Activated CD4-positive, alpha-beta T cell treated with anti-CD3 and anti-CD28 coated beads for 24 hours (primary cell): ENCODE results near the gene SLC22A14.
"Not testable (repeated sequence)": the region's sequence is repeated elsewhere in the genome, so short reads cannot be mapped to it uniquely, and the experiment has no call there.

Source experiments
- DNase-seq, 2 donors: peaks; one replicate each; pipeline ENCODE4 v3.0.0-alpha.2; 2020; ENCODE audit warnings: low read depth in 2 of 2

SLC22A14 gene, protein sequence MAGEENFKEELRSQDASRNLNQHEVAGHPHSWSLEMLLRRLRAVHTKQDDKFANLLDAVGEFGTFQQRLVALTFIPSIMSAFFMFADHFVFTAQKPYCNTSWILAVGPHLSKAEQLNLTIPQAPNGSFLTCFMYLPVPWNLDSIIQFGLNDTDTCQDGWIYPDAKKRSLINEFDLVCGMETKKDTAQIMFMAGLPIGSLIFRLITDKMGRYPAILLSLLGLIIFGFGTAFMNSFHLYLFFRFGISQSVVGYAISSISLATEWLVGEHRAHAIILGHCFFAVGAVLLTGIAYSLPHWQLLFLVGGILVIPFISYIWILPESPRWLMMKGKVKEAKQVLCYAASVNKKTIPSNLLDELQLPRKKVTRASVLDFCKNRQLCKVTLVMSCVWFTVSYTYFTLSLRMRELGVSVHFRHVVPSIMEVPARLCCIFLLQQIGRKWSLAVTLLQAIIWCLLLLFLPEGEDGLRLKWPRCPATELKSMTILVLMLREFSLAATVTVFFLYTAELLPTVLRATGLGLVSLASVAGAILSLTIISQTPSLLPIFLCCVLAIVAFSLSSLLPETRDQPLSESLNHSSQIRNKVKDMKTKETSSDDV

DNA sequence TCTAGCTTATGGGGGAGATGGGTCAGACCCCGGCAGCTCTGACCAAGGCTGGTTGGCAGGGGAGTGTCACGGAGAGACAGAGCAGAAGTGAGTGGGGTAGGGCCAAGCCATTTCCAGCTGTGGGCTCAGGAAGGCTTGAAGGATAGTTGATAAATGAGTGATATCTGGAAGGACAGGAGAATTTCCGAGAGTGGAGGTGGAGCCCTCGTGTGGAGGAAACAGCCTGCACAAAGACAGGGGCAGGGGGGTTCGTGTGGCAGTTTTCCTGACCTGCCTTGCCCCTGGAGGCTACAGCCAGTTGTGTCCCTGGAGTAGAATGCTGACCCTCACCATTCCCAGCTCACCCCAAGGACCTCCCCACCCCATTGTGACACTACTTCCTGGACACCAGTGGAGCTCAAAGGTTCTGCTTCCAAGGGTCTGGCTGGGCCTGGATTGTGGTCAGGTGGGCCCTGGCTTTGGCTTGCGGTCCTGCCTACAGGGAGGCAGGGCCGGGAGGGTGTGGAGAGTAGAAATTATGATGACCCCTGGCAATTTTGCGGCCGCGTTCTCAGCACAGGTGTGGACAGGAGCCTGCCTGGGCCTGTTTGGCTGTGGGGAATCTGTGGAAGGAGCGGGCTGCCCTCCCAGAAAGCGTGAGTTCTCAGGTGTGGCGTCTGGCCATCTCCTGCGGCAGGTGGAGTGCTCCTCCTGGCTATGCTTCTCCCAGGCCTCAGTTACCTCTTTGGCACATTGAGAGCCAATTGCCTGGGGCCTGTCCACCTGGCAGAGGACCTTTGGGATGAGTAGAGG is at the start of gene SLC22A14:
Gene SLC22A14, plus strand, starts transcription at position 400 of the 792 bp plus-strand sequence. CDS start 23,733 bp downstream, outside the sequence.
- DNase-seq = no peak

DNA sequence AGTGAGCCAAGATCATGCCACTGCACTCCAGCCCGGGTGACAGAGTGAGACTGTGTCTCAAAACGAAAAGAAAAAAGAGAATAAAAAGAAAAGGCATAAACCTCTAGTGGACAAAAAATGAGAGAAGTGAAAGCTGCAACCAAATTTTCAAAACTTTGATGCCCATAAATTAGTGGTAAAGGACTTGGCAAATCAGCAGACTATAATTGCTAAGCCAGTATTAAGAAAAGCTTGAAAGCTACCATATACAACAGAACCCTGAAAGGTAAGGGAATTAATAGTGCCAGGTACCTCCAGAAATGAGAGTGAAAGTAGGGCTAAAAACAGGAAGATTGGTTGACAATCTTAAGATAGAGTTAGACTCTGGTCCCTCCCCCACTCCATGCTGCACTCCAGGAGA is 49.4 kb upstream of the SLC22A14 start:
- no peak for DNase-seq

DNA sequence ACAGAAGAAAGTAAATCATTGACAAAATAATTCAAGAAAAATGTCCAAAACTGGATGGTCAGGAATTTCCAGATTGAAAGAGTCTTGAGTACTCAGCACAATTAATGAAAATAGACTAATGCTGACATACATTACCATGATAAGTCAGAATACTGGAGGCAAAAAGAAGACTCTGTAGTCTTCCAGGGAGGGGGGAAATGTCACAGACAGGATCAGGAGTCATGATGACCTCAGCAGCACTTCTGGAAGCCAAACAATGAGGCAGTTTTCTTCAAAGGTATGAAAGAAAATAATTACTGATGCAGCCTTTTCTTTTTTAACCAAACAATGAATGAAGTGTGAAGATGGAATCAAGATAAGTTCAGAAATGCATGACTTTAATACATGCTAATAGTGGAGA is 46.6 kb upstream of the SLC22A14 start:
- DNase-seq = no peak

DNA sequence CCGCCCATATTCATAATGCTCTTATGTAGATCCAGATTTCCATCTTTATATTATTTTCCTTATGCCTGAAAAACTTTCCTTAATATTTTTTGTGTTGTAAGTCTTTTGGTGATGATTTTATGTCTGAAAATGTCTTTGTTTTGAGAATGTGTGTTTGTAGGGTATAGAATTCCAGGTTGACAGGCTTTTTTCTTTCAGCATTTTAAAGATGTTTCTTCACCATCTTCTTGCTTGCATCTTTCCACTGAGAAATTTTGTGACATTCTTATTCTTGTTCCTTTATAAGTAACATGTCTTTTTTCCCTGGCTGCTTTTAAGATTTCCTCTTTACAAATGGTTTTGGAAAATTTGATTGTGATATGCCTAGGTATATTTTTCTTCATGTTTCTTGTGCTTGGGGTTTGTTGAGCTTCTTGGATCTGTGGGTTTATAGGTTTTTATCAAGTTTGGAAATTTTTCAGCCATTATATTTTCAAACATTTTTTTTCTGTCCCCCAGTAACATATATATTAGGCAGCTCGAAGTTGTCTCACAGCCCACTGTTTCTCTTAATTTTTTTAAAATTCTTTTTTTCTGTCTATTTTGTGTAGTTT is 43.6 kb upstream of the SLC22A14 start:
- no peak for DNase-seq

DNA sequence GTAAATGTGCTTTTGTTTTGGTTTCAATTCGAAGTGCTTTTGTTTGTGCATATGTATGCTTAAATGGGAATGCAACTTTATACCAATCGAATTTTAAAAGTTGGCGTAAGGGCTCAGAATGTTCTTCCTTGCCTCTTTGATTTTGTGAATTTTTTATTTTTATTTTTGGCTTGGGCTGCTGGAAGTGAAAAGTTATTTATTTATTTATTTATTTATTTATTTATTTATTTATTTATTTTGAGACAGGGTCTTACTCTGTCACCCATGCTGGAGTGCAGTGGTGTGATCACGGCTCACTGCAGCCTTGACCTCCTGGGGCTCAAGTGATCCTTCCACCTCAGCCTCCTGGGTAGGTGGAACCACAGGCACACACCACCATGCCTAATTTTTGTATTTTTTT is 39.3 kb upstream of the SLC22A14 start:
- not testable (repeated sequence) for DNase-seq

DNA sequence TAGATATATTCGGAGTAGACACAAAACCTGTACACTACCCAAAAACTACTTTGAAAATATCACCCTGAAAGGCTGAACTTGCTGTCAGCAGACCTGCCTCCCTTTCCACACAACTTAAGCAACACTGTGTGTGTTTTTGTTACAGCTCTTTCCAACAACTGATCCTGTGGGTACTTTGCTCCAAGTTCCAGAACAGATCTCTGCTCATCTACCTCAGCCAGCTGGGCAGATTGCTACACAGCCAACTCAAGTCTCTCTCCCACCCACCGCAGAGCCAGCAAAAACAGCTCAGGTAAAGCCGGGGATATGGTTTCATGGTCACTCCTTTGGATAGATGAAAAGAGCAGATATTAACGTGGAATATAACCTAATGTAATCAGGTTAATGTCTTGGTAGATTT is 36.2 kb upstream of the SLC22A14 start:
- DNase-seq = no peak

DNA sequence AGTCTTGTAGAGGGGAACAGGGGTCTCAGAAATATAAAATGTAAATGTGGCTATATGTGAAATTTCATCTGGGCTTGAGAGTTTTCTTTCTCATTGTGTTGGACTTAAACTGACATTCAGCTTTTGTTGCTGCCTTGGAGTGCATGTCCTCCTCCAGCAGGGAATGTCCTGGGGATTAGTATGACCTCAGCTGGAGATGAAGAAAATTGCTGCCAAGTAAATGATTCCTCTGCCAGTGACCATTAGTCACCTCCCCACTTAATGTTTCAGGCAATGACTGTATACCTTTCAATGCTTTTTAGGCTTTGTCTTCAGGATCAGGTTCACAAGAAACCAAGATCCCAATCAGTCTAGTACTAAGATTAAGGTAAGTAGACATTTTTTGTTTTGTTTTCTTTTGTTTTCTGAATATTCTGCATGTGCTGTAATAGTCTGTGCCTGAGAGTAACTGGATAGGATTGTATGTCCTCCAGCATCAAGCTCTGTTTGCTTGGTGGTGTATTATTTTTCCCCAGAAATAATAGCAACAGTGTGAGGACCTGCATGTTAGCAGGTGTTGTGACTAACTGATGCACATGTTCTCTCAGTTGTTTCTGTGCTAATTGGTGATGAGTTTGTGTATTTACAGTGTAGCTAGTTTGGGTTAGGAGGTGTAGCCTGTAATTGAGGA is 34.6 kb upstream of the SLC22A14 start:
- DNase-seq = no peak

DNA sequence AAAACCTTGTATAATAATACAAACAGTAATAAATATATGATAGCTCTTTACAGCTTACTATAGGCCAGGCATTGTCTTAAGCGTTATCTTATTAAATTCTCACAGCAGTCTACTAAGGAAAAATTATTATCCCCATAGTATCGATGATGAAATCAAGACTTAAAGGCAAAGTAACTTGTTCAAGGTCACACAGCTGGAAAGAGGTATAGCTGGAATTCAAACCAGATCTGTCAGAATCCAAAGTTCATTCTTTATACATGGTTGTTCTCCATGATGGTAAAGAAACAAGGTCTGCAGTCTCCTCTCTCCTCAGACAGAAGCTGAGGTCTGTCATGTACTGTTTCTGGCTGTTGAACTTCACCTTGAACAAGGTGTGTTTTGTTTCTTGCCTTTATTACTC is 31.9 kb upstream of the SLC22A14 start:
- no peak for DNase-seq

DNA sequence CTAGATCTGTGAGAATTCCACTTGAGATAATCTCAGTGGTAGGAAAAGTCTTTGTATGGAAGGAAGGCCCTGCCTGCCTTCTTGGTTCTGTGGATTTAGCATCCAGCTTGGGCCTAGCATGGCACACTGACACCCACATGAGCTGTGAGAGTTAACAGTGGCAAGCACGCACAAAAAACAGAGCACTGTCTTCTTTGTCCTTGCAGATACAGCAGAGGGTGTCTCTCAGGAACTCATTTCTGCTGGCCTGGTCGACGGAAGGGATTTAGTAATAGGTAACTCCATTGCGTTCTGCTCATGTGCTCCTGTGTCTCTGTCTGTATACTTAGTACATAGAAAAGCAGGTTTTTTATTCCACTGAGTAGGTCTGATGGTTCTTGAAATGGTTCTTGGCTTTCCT is 30.9 kb upstream of the SLC22A14 start:
- DNase-seq = no peak

DNA sequence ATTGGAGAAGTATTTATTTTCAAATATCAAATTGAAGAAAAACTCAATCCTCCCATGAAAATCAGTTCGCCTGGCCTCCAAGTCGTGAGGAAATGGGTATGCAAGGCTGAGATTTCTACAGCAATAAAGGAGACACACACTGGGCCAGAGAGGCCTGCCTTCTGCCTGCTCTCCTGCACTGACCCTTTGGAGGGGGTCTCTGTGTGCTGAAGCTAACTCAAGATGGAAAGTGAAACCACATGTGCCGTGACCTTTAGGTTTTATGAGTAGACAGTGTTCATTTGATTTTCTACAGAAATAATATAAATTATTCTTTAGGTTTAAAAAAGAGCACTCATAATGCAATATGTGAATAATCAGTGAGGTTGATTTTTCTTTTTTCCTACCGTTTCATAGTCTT is 28.4 kb upstream of the SLC22A14 start:
- DNase-seq = no peak

DNA sequence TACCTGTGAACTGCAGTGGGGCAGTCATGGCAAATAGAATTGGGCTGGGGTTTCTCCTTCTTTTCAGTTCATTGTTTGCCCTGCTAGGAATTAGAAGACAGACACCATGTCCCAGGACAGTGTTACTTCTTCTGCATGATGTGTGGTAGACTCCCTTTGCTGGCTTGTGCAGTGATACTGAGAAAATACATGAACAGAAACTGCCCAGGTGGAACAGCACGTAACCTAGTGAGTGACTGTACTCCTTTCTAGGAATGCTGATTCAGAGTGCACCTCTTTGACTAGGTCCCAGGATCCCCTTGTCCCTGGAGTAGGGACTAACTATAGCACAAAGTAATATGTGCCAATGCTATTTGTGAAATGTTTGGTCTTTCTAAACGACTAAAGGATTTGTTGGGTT is 27.2 kb upstream of the SLC22A14 start:
- no peak for DNase-seq

DNA sequence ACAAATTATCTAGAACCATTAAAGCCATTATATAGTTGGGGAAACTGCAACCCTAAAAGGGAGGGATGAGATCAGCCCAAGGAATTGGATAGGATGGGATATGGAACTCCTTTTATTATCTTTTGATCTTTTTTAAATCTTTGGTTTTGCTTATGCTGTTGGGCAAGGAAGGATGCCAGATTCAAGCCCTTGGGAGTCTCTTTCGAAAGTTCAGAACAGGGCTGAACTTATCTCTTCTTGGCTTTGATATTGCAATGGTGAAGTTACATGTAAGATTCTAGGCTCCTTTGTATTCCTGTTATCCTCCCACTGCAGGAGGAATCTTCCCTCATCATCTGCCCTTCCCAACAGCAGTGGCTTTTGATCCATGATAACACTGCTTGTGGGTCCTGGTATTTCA is 26.5 kb upstream of the SLC22A14 start:
- DNase-seq = no peak

DNA sequence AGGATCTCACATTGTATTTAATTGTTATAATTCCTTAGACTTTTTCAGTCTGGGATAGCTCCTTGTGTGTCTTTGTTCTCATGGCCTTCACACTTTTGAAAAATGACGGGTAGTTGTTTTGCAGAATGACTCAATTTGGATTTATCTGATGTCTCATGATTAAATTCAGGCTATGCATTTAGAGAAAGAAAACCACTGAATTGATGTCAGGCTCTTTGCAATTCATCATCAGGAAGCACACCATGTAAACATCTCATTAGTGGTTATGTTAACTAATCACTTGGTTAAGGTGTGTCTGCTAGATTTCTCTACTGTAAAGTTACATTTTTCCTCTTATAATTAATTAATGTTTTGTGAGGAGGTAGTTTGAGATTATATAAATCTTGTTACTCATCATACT is 24.5 kb upstream of the SLC22A14 start:
- DNase-seq = no peak

DNA sequence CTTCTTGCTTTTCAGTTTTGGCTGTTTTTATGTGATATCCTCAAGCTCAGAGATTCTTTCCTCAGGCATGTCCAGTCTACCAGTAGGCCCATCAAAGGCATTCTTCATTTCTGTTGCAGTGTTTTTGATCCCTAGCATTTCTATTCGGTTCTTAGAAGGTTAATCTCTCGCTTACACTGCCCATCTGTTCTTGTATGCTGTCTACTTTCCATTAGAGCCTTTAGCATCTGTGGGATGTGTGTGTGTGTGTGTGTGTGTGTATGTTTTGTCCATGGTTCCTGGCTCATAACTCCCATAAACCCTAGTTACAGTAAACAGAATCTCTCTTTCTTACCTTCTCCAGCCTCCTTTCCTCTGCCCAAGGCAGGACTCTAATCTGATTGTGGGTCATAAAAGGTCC is 21.6 kb upstream of the SLC22A14 start:
- DNase-seq = no peak

DNA sequence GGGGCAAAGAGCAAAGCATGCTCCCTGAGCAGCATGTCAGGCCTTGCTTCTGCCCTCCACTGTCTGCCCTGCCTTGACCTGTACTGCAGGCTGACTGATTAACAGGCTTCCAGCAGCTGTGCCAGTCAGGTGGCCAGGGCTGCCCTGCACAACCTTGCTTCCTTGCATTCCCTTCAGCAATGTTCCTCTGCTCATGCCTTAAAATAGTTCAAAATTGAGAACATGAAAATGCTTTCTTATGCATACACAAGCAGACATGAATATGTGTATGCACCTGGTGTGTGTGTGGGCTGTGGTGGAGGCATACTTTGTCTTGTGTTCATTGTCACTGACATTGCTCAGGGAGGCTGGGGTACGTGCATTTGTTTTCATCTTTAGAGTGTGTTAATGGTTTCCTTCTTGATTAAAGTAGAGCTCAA is 17.7 kb upstream of the SLC22A14 start:
- no peak for DNase-seq

DNA sequence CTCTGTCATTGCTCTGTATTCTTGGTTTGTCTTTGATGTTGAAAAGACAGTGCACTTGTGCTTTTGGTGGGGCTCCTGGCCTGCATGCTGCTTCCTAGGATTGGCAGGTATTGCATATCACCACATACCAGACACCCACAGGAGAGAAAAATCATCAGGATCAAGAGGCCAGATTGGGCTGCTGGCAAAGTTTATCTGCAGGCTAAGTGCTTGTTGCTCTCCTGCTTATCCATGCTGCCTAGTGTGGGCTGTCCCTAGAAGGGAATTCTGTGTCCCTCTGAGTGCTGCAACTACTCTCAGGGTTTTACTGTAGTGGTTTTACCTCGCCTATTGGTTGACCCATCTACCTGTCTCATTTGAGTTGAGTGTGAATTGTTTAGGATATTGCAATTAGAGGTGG is 17.3 kb upstream of the SLC22A14 start:
- DNase-seq = no peak

DNA sequence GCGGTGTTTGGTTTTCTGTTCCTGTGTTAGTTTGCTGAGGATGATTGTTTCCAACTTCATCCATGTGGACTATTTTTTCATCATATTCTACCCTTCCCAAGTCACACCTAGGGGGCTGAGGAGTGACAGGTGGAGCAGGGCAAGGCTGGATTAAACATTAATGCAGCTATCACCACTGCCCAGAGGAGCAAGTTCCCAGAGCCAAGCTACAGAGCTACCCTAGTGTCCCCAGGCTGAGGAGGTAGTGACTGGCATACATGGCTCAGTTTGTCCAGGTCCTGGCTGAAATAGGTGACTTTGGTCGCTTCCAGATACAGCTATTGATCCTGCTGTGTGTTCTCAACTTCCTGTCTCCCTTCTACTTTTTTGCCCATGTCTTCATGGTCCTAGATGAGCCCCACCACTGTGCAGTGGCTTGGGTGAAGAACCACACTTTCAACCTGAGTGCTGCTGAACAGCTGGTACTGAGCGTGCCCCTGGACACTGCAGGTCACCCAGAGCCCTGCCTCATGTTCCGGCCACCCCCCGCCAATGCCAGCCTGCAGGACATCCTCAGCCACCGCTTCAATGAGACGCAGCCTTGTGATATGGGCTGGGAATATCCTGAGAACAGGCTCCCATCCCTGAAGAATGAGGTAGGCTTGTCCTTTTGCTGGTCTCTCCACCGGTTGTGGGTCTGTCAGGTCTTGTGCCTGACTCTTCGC is 16.3 kb upstream of the SLC22A14 start, which contains the start of gene SLC22A13:
Gene SLC22A13, plus strand, starts transcription at position 209 of the 704 bp plus-strand sequence. Its CDS starts 49 bp downstream, at position 258.
- no peak for DNase-seq

DNA sequence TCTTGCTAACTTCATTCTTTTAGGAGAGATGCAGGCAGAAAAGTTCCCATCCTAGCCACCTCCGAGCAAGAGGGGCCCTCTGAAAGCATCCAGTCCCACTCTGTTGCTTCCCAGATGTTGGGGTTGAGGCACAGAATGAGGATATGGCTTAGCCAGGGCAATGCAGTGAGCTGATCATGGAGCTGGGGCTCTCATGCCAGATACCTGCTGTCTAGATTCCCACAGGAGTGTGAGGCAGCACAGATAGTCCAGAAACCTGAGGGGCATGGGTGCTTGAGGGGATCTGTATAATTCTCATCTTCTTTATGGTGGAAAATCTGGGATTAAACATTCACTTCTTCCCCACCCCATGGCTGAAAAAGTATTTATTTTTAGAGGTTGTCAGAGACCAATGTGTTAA is 15.3 kb upstream of the SLC22A14 start:
- DNase-seq = no peak

DNA sequence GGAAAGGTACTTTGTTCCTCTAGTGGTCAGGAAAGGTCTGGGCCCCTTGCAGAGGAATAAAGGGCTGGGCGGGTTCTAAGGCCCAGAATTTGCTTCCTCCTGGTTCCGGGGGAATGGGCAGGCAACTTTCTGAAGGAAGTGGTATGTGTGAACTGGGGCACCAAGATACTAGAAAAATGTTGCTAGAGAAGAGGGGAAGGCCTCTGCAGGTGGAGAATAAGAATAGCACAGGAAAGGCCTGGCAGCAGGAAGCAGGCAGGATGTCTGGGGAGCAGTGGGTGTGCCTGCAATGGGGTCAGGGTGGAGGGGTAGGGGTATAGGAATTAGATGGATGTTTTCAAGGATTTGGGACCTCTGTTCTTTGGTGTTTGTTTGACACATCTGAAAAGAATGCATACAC is 14.4 kb upstream of the SLC22A14 start:
- DNase-seq = no peak

DNA sequence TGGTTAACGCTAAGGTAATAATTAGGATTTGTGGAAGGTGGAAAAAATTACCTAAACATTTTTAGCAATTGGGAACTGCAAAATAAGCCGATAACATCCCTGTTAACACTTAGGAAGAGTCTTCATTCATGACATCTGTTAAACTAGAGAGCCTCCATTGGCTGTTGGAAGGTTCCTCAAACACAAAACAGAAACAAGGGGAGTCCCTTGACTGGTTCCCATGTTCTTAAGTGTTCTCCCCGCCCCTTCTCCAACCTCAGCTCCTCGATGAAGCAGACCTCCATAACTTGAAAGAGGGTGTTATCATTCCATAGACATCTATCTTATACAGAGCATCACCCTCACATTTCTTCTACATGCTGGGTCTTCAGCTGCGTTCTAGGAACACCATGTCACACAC is 14.0 kb upstream of the SLC22A14 start:
- DNase-seq = no peak

DNA sequence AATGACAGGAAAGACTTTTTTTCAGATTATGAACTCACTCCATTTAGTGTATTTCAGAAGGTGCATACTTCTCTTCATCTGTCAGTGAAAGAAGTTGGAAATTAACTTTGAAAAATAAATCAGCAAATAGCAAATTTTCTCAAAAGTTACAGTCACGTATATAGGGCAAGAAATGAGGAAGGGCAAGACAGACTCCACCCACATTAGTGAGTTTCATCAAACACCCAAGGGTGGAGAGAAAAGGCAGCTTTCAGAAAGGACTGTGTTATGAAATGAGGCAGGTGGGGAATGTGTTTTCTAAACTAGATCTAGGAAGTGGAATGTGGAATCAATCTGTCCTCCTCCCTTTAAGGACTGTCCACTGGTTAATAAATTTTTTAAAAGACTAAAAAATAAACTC is 13.6 kb upstream of the SLC22A14 start:
- DNase-seq = no peak
